Esophagus muscularis mucosa (tissue), 4 donors: Measurements from ENCODE around the gene CDH19. TPM values are rescaled to one million over a fixed set of nuclear protein-coding genes. Genes with fewer than 3 reads are reported as not detected.

Experiments
- DNase-seq: peaks from one replicate; pipeline ENCODE4 v3.0.0-alpha.2; 2017; ENCODE audit errors: extremely low spot score
- H3K27ac ChIP-seq, 4 donors: fragments of 200-600 bp; sonication (generic); replicated peaks in 1 of 4; 1 replicate in 3 of 4; 2 replicates in 1 of 4; pipeline ENCODE4 v1.5.1; 2016 to 2019; ENCODE audit warnings: mild to moderate bottlenecking in 1 of 4
- H3K27me3 ChIP-seq, 4 donors: fragments of 200-600 bp; sonication (generic); one replicate each; pipeline versions ENCODE4 v1.5.1 to v1.6.0; 2016 to 2019
- H3K36me3 ChIP-seq, 4 donors: fragments of 200-600 bp; sonication (generic); one replicate each; pipeline ENCODE4 v1.5.1; 2016 to 2019
- H3K4me1 ChIP-seq, 4 donors: fragments of 200-600 bp; sonication (generic); one replicate each; pipeline ENCODE4 v1.5.1; 2016 to 2019
- H3K4me3 ChIP-seq, 4 donors: fragments of 200-600 bp; sonication (generic); 1 replicate in 2 of 4; 2 replicates in 2 of 4; pipeline ENCODE4 v1.5.1; 2016 to 2019; ENCODE audit warnings: mild to moderate bottlenecking in 4 of 4, moderate library complexity in 1 of 4
- H3K9me3 ChIP-seq, 4 donors: fragments of 200-600 bp; sonication (generic); 1 replicate in 3 of 4; 2 replicates in 1 of 4; pipeline ENCODE4 v1.5.1; 2016 to 2019
- CTCF ChIP-seq, 3 experiments: fragments of 200-600 bp in 2 of 3; fragments of 450-650 bp in 1 of 3; sonication (generic) in 2 of 3; IDR thresholded peaks; one replicate each; pipeline ENCODE4 v1.5.1; 2017 to 2019; ENCODE audit warnings: antibody characterized with exemption in 3 of 3, mild to moderate bottlenecking in 2 of 3, moderate library complexity in 1 of 3
- EP300 ChIP-seq: sonication (generic); formaldehyde crosslinking; IDR thresholded peaks from one replicate; pipeline ENCODE4 v1.6.1; 2017; ENCODE audit warnings: antibody characterized with exemption
- POLR2A ChIP-seq: fragments of 450-650 bp; IDR thresholded peaks from one replicate; pipeline ENCODE4 v1.6.1; 2017; ENCODE audit warnings: antibody characterized with exemption, moderate library complexity, mild to moderate bottlenecking, low read depth
- WGBS: methylation state at CpG from one replicate; pipeline ENCODE4 v1.1.5; 2018; 5-methylcytosine and 5-hydroxymethylcytosine counted together
- intact Hi-C: fragments of 100-400 bp; cut with DNase I; formaldehyde crosslinking; loops from one replicate; pipeline ENCODE4 v1.15.1; 2023
- total RNA-seq, 4 donors: library from RNA; depleted of rRNA; stranded (reverse); fragments of >200 nt; gene quantifications; one replicate each; pipeline versions ENCODE4 v1.1.0 to v1.2.1, GENCODE V29; 2016

CDH19 gene
- total RNA-seq, 4 donors from 2014 or later, result 36.0 to 47.3 (median 37.8) TPM

- H3K27me3 ChIP-seq, result no peaks in the 10 kb centered on the region
- no peak for DNase-seq
- no peak for TF ChIP-seq POLR2A
- no peaks in the 10 kb centered on the region for H3K9me3 ChIP-seq
- 72% methylated on average over 3 of the region's 3 CpGs for WGBS
- H3K4me3 ChIP-seq, result no peak overlapping the region
- H3K27ac ChIP-seq, result no peak overlapping the region
- no peaks in the 10 kb centered on the region for H3K4me1 ChIP-seq
- intact Hi-C loops, result no loop called here
- no peaks in the 10 kb centered on the region for H3K36me3 ChIP-seq
Measured at GRCh38 chr18:66461344-66461743, 142.5 kb downstream of the CDH19 start.

- intact Hi-C loops, result no loop called here
- WGBS, result 44% methylated on average over 1 of the region's 1 CpG
- H3K9me3 ChIP-seq, result no peaks in the 10 kb centered on the region
- no peak for TF ChIP-seq CTCF (IDR thresholded peaks at IDR 0.05)
- no peak for TF ChIP-seq POLR2A
- TF ChIP-seq EP300, result no peak
- H3K27ac ChIP-seq, result no peak overlapping the region
- no peaks in the 10 kb centered on the region for H3K27me3 ChIP-seq
- H3K36me3 ChIP-seq, result no peaks in the 10 kb centered on the region
- no peak overlapping the region for H3K4me3 ChIP-seq
- H3K4me1 ChIP-seq, result no peaks in the 10 kb centered on the region
- no peak for DNase-seq
Measured at GRCh38 chr18:66457245-66457644, 146.6 kb downstream of the CDH19 start.
